ENCODE results near the gene HIPK2.

- TF ChIP-seq CTCF (IDR thresholded peaks at IDR 0.05; ENCODE audit: poor library complexity) (no peak), EZH2 (IDR thresholded peaks at IDR 0.05; ENCODE audit: borderline replicate concordance) (no peak)
Measured at GRCh38 chr7:139774376-139774775, 3.4 kb downstream of the HIPK2 start.

All from hepatocyte (in vitro differentiated cells).